ENCODE data around the gene GLRA1. TPM values are rescaled to one million over a fixed set of nuclear protein-coding genes. Genes with fewer than 3 reads are reported as not detected.

The GLRA1 gene
- polyA plus RNA-seq, 3 donors = not detected

DNA sequence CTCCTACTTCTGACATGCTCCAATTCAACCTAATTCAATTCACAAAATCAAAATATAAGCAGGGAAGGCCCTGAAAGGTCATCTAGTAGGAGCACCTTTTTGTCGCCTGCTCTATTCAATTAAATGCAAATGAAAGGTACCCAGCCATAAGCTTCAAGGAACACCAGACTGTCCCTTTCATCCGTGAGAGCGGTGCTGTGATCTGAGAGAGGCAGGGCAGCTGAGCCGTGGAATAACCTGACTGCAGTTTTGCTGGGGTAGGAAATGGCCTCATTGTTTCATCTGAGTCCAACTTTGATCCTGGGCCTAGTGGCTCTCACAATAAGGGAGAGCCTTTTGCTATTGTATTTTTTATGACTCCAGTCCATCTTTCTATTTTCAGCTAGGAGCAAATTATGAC, 39.8 kb upstream of the GLRA1 start:
- peaks cover 0 to 4% (median 2%) of the 10 kb centered on the region in 3 donors for H3K27me3 Mint-ChIP-seq (ENCODE audit: low read depth in 3 of 3)
- Histone ChIP-seq H3K4me3 (replicated peaks in 1 of 3; ENCODE audit: low read depth in 2 of 3, low read length in 3 of 3) (no peak overlapping the region), H3K36me3 (replicated peaks in 1 of 2; ENCODE audit: control insufficient read depth in 1 of 2, insufficient read depth in 2 of 2, low read length in 2 of 2) (no peaks in the 10 kb centered on the region), H3K9ac (ENCODE audit: insufficient read depth, low read length, poor library complexity, severe bottlenecking) (no peak overlapping the region), H3K27me3 (ENCODE audit: control insufficient read depth in 2 of 2, insufficient read depth in 2 of 2, low read length in 2 of 2) (no peaks in the 10 kb centered on the region), H3K9me3 (replicated peaks in 1 of 2; ENCODE audit: control insufficient read depth in 1 of 2, insufficient read depth in 1 of 2, low read length in 2 of 2) (no peaks in the 10 kb centered on the region), H3K4me2 (replicated peaks; ENCODE audit: extremely low read depth, low read length, poor library complexity, severe bottlenecking) (no peak overlapping the region), H2AFZ (ENCODE audit: insufficient read depth, low read depth, low read length, poor library complexity, severe bottlenecking) (no peak overlapping the region), H3K27ac (ENCODE audit: low read depth in 1 of 2, low read length in 2 of 2) (no peak overlapping the region), H3K79me2 (ENCODE audit: insufficient read depth, low read length) (no peaks in the 10 kb centered on the region), H4K20me1 (ENCODE audit: insufficient read depth, low read length) (no peaks in the 10 kb centered on the region), H3K4me1 (ENCODE audit: control insufficient read depth in 1 of 2, insufficient read depth in 2 of 2, low read length in 2 of 2) (no peaks in the 10 kb centered on the region)
- intact Hi-C loops (cut with micrococcal nuclease) = no loop called here
- H3K36me3 Mint-ChIP-seq = no peaks in the 10 kb centered on the region
- TF ChIP-seq, protein P1, sequence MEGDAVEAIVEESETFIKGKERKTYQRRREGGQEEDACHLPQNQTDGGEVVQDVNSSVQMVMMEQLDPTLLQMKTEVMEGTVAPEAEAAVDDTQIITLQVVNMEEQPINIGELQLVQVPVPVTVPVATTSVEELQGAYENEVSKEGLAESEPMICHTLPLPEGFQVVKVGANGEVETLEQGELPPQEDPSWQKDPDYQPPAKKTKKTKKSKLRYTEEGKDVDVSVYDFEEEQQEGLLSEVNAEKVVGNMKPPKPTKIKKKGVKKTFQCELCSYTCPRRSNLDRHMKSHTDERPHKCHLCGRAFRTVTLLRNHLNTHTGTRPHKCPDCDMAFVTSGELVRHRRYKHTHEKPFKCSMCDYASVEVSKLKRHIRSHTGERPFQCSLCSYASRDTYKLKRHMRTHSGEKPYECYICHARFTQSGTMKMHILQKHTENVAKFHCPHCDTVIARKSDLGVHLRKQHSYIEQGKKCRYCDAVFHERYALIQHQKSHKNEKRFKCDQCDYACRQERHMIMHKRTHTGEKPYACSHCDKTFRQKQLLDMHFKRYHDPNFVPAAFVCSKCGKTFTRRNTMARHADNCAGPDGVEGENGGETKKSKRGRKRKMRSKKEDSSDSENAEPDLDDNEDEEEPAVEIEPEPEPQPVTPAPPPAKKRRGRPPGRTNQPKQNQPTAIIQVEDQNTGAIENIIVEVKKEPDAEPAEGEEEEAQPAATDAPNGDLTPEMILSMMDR (IDR thresholded peaks at IDR 0.05) = no peak
- no peak overlapping the region for H3K27ac Mint-ChIP-seq
- peaks cover 1 to 8% (median 2%) of the 10 kb centered on the region in 7 donors for H3K9me3 Mint-ChIP-seq
- WGBS (ENCODE audit: insufficient coverage) = 84% methylated on average over 3 of the region's 4 CpGs
- DNase-seq = no peak
- H3K4me1 Mint-ChIP-seq = no peaks in the 10 kb centered on the region
- no peak overlapping the region for H3K4me3 Mint-ChIP-seq

DNA sequence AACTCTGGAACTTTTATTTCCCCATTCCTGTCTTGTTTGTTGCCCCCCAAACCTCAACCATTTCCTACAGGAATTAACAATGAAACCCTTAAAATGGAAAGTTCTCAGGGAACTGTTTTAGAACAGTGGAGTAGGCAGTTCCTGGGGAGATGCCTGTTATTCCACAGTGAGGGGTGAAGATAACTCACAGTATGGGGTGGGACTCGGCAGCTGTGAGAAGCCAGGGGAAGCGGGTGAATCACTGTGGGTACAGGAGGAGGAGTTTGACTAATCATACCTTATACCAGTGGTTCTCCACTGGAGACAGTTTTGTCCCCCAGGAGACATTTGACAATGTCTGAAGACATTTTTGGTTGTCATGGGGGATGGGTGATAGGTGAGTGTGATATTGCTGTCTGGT, 36.9 kb upstream of the GLRA1 start:
- Histone ChIP-seq H3K79me2 (ENCODE audit: insufficient read depth, low read length) (no peaks in the 10 kb centered on the region), H3K4me1 (ENCODE audit: control insufficient read depth in 1 of 2, insufficient read depth in 2 of 2, low read length in 2 of 2) (no peaks in the 10 kb centered on the region), H3K4me2 (replicated peaks; ENCODE audit: extremely low read depth, low read length, poor library complexity, severe bottlenecking) (no peak overlapping the region), H3K27ac (ENCODE audit: low read depth in 1 of 2, low read length in 2 of 2) (no peak overlapping the region), H4K20me1 (ENCODE audit: insufficient read depth, low read length) (no peaks in the 10 kb centered on the region), H3K27me3 (ENCODE audit: control insufficient read depth in 2 of 2, insufficient read depth in 2 of 2, low read length in 2 of 2) (no peaks in the 10 kb centered on the region), H3K4me3 (replicated peaks in 1 of 3; ENCODE audit: low read depth in 2 of 3, low read length in 3 of 3) (no peak overlapping the region), H3K9ac (ENCODE audit: insufficient read depth, low read length, poor library complexity, severe bottlenecking) (no peak overlapping the region), H2AFZ (ENCODE audit: insufficient read depth, low read depth, low read length, poor library complexity, severe bottlenecking) (no peak overlapping the region), H3K9me3 (replicated peaks in 1 of 2; ENCODE audit: control insufficient read depth in 1 of 2, insufficient read depth in 1 of 2, low read length in 2 of 2) (no peaks in the 10 kb centered on the region), H3K36me3 (replicated peaks in 1 of 2; ENCODE audit: control insufficient read depth in 1 of 2, insufficient read depth in 2 of 2, low read length in 2 of 2) (no peaks in the 10 kb centered on the region)
- Mint-ChIP-seq H3K4me3 (no peak overlapping the region), H3K36me3 (no peaks in the 10 kb centered on the region), H3K27ac (no peak overlapping the region), H3K27me3 (ENCODE audit: low read depth in 3 of 3) (peaks cover 0 to 4% (median 2%) of the 10 kb centered on the region in 3 donors), H3K9me3 (peaks cover 0 to 8% (median 2%) of the 10 kb centered on the region in 7 donors), H3K4me1 (no peaks in the 10 kb centered on the region)
- TF ChIP-seq, protein P1 (IDR thresholded peaks at IDR 0.05) = no peak
- intact Hi-C loops (cut with micrococcal nuclease) = no loop called here
- WGBS (ENCODE audit: insufficient coverage) = no CpG with 5 or more reads among the region's 2 CpGs
- DNase-seq = no peak
